Measurements from ENCODE around the gene KIRREL3.

- TF ChIP-seq, protein P1, sequence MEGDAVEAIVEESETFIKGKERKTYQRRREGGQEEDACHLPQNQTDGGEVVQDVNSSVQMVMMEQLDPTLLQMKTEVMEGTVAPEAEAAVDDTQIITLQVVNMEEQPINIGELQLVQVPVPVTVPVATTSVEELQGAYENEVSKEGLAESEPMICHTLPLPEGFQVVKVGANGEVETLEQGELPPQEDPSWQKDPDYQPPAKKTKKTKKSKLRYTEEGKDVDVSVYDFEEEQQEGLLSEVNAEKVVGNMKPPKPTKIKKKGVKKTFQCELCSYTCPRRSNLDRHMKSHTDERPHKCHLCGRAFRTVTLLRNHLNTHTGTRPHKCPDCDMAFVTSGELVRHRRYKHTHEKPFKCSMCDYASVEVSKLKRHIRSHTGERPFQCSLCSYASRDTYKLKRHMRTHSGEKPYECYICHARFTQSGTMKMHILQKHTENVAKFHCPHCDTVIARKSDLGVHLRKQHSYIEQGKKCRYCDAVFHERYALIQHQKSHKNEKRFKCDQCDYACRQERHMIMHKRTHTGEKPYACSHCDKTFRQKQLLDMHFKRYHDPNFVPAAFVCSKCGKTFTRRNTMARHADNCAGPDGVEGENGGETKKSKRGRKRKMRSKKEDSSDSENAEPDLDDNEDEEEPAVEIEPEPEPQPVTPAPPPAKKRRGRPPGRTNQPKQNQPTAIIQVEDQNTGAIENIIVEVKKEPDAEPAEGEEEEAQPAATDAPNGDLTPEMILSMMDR (IDR thresholded peaks at IDR 0.05), result no peak
- no peak for TF ChIP-seq POLR2A (IDR thresholded peaks at IDR 0.05)
These were observed 602.3 kb downstream of the KIRREL3 start for GRCh38 chr11:126398296-126398695.

All from esophagus squamous epithelium (tissue), 4 donors.